ENCODE measurements around the gene ITGAL. TPM values are rescaled to one million over a fixed set of nuclear protein-coding genes. Genes with fewer than 3 reads are reported as not detected.

Gene ITGAL
- total and polyA plus RNA-seq, 2 donors (not counting 1 experiment from before 2014, with no cell fraction given) = 110 to 184 TPM

DNA sequence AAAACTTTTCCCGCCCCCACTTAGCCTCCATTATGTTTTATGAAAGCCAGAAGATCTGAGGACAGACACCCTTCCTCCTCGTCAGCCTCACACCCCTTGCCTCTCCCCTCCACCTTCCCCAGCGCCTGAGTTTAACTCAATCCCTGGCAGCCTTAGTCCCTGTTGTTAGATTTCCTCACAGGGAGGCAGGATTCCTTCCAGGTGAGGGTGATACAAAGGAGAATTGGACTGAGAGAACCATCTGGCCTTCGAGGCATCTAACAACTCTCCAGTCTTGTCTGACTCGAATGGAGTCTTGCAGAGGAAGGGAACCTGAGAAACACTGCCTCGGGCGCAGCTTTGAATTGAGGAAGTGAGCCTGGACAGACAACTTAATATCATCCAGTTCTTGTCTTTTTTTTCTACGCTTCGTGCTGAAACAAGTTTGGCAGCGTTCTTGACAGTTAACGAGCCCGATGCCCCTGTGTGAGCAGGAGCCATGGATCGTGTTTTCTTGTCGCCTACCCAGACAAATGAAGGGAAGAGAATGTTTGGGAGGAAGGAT, 55.2 kb downstream of the ITGAL start:
- H3K27me3 Mint-ChIP-seq = no peaks in the 10 kb centered on the region
- WGBS (ENCODE audit: insufficient coverage) = 1% methylated on average over 12 of the region's 14 CpGs
- ATAC-seq (ENCODE audit: low read depth) (peak; percentile 25), DNase-seq (peak; percentile 87)
- H3K9ac ChIP-seq (ENCODE audit: low read length) = peak overlapping the region; percentile 94
- CTCF ChIA-PET = interaction anchor here (0.6 to 1.7 kb wide), 11 partner anchors 8 to 118 kb away, joined by 3 to 8 read pairs (median 4); partner anchors contain the start of genes DCTPP1, ITGAL and ZNF764
- H3K79me2 ChIP-seq (ENCODE audit: control insufficient read depth, insufficient read depth, low read length) = peaks cover 15% of the 10 kb centered on the region
- H3K27me3 ChIP-seq (replicated peaks in 1 of 4; ENCODE audit: control extremely low read depth in 1 of 4, control insufficient read depth in 3 of 4, insufficient read depth in 4 of 4, low read length in 3 of 4) = no peaks in the 10 kb centered on the region
- H3K4me1 ChIP-seq (ENCODE audit: control insufficient read depth in 2 of 2, insufficient read depth in 2 of 2, low read length in 2 of 2) = peaks cover 13 to 30% of the 10 kb centered on the region in 2 donors
- H2AFZ ChIP-seq (ENCODE audit: insufficient read depth, low read depth, low read length, poor library complexity, severe bottlenecking) = peak overlapping the region; percentile 95
- H3K9me3 Mint-ChIP-seq (ENCODE audit: insufficient read depth) = no peaks in the 10 kb centered on the region
- H3K9me3 ChIP-seq (ENCODE audit: control extremely low read depth in 1 of 3, control insufficient read depth in 2 of 3, insufficient read depth in 1 of 3, low read length in 2 of 3) = no peaks in the 10 kb centered on the region
- peak overlapping the region; percentile 59 to 97 (median 82) for H3K4me3 ChIP-seq (ENCODE audit: control extremely low read depth in 1 of 5, extremely low read depth in 1 of 5, insufficient read depth in 1 of 5, low read depth in 2 of 5, low read length in 4 of 5)
- POLR2A ChIA-PET = interaction anchor here (0.6 to 2.4 kb wide), 17 partner anchors 8 to 462 kb away, joined by 3 to 12 read pairs (median 4); partner anchors contain the start of genes ALDOA, DCTPP1, SEPHS2 and SEPTIN1
- TF ChIP-seq EZH2 (IDR thresholded peaks at IDR 0.05; ENCODE audit: borderline replicate concordance, insufficient read depth, low read depth, low read length, poor library complexity, severe bottlenecking) (no peak), CTCF (IDR thresholded peaks at IDR 0.05) (no peak)
- H3K4me2 ChIP-seq (replicated peaks; ENCODE audit: low read depth, low read length, poor library complexity, severe bottlenecking) = peak overlapping the region; percentile 78
- H4K20me1 ChIP-seq (ENCODE audit: control insufficient read depth, insufficient read depth, low read length, poor library complexity, severe bottlenecking) = no peaks in the 10 kb centered on the region
- peak overlapping the region; percentile 96 for H3K27ac Mint-ChIP-seq
- intact Hi-C loops (cut with micrococcal nuclease) = loop anchor here (1.0 to 5.0 kb wide), 14 partner anchors 8 to 435 kb away; partner anchors contain the start of genes DCTPP1, FBRS, ITGAL and SEPHS2
- peak overlapping the region; percentile 87 to 89 for H3K27ac ChIP-seq (ENCODE audit: low read length in 2 of 2)
- peaks cover 0 to 5% of the 10 kb centered on the region in 2 experiments for H3K36me3 ChIP-seq (replicated peaks in 1 of 2; ENCODE audit: control extremely low read depth in 1 of 2, control insufficient read depth in 1 of 2, extremely low read depth in 1 of 2, insufficient read depth in 2 of 2, low read length in 1 of 2)
- peak overlapping the region; percentile 88 for H3K4me3 Mint-ChIP-seq
- H3K4me1 Mint-ChIP-seq = peaks cover 20% of the 10 kb centered on the region

Measured in B cell (primary cell).